Uterus (tissue), 4 donors: ENCODE data around the gene PMPCA. TPM values are rescaled to one million over a fixed set of nuclear protein-coding genes. Genes with fewer than 3 reads are reported as not detected.

Source experiments
- DNase-seq, 2 donors: peaks; one replicate each; pipeline ENCODE4 v3.0.0-alpha.2; 2019 to 2020
- H3K27ac ChIP-seq, 2 donors: fragments of 200-600 bp; sonication (generic); 1 replicate in 1 of 2; 2 replicates in 1 of 2; pipeline ENCODE4 v1.5.1; 2016 to 2018
- H3K27me3 ChIP-seq, 2 donors: fragments of 200-600 bp; sonication (generic); one replicate each; pipeline ENCODE4 v1.5.1; 2018 to 2019; ENCODE audit warnings: control low read depth in 1 of 2
- H3K36me3 ChIP-seq, 2 donors: fragments of 200-600 bp; sonication (generic); one replicate each; pipeline ENCODE4 v1.5.1; 2019; ENCODE audit warnings: control low read depth in 1 of 2
- H3K4me1 ChIP-seq, 2 donors: fragments of 200-600 bp; sonication (generic); one replicate each; pipeline ENCODE4 v1.5.1; 2018 to 2019; ENCODE audit warnings: control low read depth in 1 of 2
- H3K4me3 ChIP-seq, 2 donors: fragments of 200-600 bp; sonication (generic); 1 replicate in 1 of 2; 2 replicates in 1 of 2; pipeline ENCODE4 v1.5.1; 2018 to 2019; ENCODE audit warnings: mild to moderate bottlenecking in 1 of 2
- H3K9me3 ChIP-seq, 2 donors: fragments of 200-600 bp; sonication (generic); one replicate each; pipeline ENCODE4 v1.5.1; 2019; ENCODE audit warnings: control low read depth in 1 of 2
- POLR2A ChIP-seq, 2 donors: fragments of 450-650 bp; IDR thresholded peaks; one replicate each; pipeline ENCODE4 v1.6.1; 2016; ENCODE audit warnings: antibody characterized with exemption in 2 of 2, mild to moderate bottlenecking in 1 of 2, moderate library complexity in 1 of 2
- intact Hi-C: fragments of 100-400 bp; cut with DNase I; formaldehyde crosslinking; loops from one replicate; pipeline ENCODE4 v1.15.1; 2023; ENCODE audit warnings: low total_unique reads
- total RNA-seq, 4 donors: library from RNA; depleted of rRNA in 3 of 4; stranded (reverse); fragments of >200 nt in 3 of 4; gene quantifications; one replicate each; pipeline versions ENCODE4 v1.1.0 to v1.2.4, GENCODE V29; 2014 to 2023
- TF ChIP-seq, protein P1 (sequence below), 4 experiments: fragments of 200-600 bp in 2 of 4; fragments of 450-650 bp in 2 of 4; sonication (generic) in 2 of 4; IDR thresholded peaks; one replicate each; pipeline ENCODE4 v1.5.1; 2016 to 2019; ENCODE audit warnings: antibody characterized with exemption in 4 of 4, mild to moderate bottlenecking in 2 of 4, moderate library complexity in 1 of 4
- donor health status: DM: yes; HTN: yes; CAD: no.

PMPCA gene
- total RNA-seq, 4 donors from 2014 or later, result 0.77 to 39.0 (median 29.5) TPM

DNA sequence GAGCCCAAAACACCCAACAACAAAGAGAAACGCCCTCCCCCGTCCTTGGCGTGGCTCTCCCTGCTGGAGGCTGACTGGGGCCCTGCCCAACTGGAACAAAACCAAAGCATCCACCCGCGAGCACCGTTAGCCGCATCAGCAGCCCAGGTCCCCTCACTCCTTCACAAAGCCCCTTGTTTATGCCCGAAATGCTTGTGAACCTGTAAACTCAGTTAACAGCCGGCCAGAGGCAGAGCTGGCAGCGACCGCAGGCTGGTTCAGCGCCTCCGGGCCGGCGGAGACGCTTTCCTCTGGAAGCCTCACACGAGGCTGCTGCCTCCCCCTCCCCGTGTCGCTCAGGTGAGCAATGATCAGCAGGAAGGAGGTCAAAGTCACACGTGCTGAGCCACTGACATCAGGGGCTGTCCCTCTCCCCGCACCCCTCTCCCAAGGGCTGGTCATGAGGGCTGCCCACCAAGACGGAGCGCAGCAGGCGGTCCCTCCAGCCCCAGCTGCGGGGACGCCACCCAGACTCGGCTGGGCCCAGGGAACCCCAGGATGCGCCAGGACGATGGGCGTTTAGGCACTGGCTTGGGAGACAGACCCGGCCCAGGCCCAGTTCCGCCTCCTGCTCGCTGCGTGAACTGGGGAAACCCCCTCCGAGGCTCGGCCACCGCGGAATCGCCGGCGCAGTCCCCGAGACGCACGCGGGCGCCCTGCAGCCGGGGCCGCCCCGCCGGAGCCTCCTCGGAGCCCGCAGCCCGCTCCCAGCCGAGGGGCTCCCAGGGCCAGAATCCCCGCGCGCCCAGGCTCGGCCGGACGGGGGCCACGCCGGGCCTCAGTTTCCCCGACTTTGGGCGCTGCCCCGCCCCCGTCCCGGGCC, 11.1 kb upstream of the PMPCA start:
- TF ChIP-seq POLR2A (IDR thresholded peaks at IDR 0.05), result no peak
- no peaks in the 10 kb centered on the region for H3K36me3 ChIP-seq
- peak overlapping the region in 1 of 2 donors; percentile 16 for H3K27ac ChIP-seq
- no peaks in the 10 kb centered on the region for H3K27me3 ChIP-seq
- intact Hi-C loops, result no loop called here
- DNase-seq, result no peak
- peaks cover 4 to 7% of the 10 kb centered on the region in 2 donors for H3K4me1 ChIP-seq
- H3K9me3 ChIP-seq, result no peaks in the 10 kb centered on the region
- H3K4me3 ChIP-seq, result peak overlapping the region; percentile 43 to 80

GRCh38 chr9:136400038-136400834, 10.2 kb upstream of the PMPCA start, which contains the start of gene SNAPC4:
SNAPC4 (minus strand) TSS chr9:136400170; CDS start chr9:136398428, 1,742 bp downstream.
- H3K27ac ChIP-seq, result peak within 1 kb of the TSS; percentile 20 to 29
- no peaks in the 10 kb centered on the region for H3K36me3 ChIP-seq
- peak within 1 kb of the TSS; percentile 43 to 80 for H3K4me3 ChIP-seq
- H3K9me3 ChIP-seq, result no peaks in the 10 kb centered on the region
- TF ChIP-seq, protein P1, sequence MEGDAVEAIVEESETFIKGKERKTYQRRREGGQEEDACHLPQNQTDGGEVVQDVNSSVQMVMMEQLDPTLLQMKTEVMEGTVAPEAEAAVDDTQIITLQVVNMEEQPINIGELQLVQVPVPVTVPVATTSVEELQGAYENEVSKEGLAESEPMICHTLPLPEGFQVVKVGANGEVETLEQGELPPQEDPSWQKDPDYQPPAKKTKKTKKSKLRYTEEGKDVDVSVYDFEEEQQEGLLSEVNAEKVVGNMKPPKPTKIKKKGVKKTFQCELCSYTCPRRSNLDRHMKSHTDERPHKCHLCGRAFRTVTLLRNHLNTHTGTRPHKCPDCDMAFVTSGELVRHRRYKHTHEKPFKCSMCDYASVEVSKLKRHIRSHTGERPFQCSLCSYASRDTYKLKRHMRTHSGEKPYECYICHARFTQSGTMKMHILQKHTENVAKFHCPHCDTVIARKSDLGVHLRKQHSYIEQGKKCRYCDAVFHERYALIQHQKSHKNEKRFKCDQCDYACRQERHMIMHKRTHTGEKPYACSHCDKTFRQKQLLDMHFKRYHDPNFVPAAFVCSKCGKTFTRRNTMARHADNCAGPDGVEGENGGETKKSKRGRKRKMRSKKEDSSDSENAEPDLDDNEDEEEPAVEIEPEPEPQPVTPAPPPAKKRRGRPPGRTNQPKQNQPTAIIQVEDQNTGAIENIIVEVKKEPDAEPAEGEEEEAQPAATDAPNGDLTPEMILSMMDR (IDR thresholded peaks at IDR 0.05), result peak; percentile 90 to 98 (median 98)
- peak; percentile 45 to 66 for TF ChIP-seq POLR2A (IDR thresholded peaks at IDR 0.05)
- no peaks in the 10 kb centered on the region for H3K27me3 ChIP-seq
- peaks cover 4 to 7% of the 10 kb centered on the region in 2 donors for H3K4me1 ChIP-seq
- intact Hi-C loops, result no loop called here
- DNase-seq, result peak; percentile 74 to 87

- Histone ChIP-seq H3K36me3 (no peaks in the 10 kb centered on the region), H3K4me1 (peaks cover 4 to 7% of the 10 kb centered on the region in 2 donors), H3K27me3 (no peaks in the 10 kb centered on the region), H3K9me3 (no peaks in the 10 kb centered on the region), H3K27ac (no peak overlapping the region), H3K4me3 (no peak overlapping the region)
- no peak for DNase-seq
- intact Hi-C loops, result no loop called here
- TF ChIP-seq, protein P1 (IDR thresholded peaks at IDR 0.05), result no peak
- TF ChIP-seq POLR2A (IDR thresholded peaks at IDR 0.05), result no peak
These were observed 9.1 kb upstream of the PMPCA start for GRCh38 chr9:136401173-136401922.

DNA sequence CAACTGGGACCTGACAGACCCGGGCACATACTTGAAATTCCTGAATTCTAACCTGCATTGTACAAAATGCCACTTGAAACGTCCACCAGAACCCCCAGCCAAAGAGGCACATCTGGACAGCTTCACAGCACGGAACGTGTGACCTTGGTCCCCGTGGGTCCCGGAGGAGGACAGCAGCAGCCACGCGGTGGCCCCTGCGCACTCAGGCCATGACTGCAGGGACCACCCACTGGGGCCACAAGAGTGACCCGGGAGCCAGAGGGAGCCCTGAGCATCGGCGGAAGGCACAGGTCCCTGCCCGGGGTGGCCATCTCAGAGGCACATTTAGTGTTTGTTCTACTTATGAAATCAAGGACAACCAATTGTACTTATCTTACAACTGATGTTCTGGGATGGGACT, 8.4 kb upstream of the PMPCA start:
- H3K9me3 ChIP-seq, result no peaks in the 10 kb centered on the region
- TF ChIP-seq POLR2A (IDR thresholded peaks at IDR 0.05), result no peak
- TF ChIP-seq, protein P1 (IDR thresholded peaks at IDR 0.05), result no peak
- intact Hi-C loops, result no loop called here
- peaks cover 4 to 7% of the 10 kb centered on the region in 2 donors for H3K4me1 ChIP-seq
- H3K27me3 ChIP-seq, result no peaks in the 10 kb centered on the region
- DNase-seq, result no peak
- no peak overlapping the region for H3K27ac ChIP-seq
- no peak overlapping the region for H3K4me3 ChIP-seq
- no peaks in the 10 kb centered on the region for H3K36me3 ChIP-seq

DNA sequence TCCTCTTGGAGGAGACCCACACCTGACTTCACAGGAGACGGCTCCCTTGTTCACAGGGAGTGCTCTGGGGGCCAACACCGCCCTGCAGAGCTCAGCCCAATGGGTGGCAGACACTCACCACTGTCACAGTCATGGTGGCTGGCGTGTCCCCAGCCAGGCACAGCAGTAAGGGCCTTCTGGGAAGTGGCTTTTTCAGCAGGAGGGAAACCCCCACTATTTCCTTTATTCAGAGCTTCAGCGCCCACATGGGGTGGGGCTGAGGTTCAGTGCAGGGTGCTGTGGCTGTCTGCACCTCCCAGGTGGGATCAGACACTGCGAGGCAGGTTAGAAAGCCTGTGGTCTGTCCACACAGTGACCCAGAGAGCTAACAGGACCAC, 6.9 kb upstream of the PMPCA start:
- Histone ChIP-seq H3K9me3 (no peaks in the 10 kb centered on the region), H3K4me3 (no peak overlapping the region), H3K27me3 (no peaks in the 10 kb centered on the region), H3K4me1 (peaks cover 4 to 7% of the 10 kb centered on the region in 2 donors), H3K27ac (no peak overlapping the region), H3K36me3 (no peaks in the 10 kb centered on the region)
- intact Hi-C loops, result no loop called here
- no peak for DNase-seq
- TF ChIP-seq POLR2A (IDR thresholded peaks at IDR 0.05), result no peak
- TF ChIP-seq, protein P1 (IDR thresholded peaks at IDR 0.05), result no peak
